ENCODE data around the gene PLPPR5.

DNA sequence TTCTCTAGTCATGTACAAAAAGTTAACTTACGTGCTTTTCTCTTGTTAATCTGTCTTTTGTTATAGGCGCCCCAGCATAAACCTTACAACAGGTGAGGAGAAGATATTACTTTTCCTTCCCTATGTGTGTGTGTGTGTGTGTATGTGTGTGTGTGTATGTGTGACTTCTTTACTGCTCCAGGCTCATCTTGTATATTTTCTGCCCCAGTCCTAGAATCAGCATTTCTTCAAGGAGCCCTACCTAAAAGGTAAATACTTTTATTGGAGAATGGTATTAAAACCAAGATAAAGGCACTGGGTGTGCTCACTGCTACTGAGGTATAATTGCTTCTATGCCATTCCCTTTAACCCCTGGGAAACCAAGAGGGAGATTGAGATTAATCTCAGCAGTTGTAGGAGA is 129.8 kb downstream of the PLPPR5 start:
- TF ChIP-seq, protein P1, sequence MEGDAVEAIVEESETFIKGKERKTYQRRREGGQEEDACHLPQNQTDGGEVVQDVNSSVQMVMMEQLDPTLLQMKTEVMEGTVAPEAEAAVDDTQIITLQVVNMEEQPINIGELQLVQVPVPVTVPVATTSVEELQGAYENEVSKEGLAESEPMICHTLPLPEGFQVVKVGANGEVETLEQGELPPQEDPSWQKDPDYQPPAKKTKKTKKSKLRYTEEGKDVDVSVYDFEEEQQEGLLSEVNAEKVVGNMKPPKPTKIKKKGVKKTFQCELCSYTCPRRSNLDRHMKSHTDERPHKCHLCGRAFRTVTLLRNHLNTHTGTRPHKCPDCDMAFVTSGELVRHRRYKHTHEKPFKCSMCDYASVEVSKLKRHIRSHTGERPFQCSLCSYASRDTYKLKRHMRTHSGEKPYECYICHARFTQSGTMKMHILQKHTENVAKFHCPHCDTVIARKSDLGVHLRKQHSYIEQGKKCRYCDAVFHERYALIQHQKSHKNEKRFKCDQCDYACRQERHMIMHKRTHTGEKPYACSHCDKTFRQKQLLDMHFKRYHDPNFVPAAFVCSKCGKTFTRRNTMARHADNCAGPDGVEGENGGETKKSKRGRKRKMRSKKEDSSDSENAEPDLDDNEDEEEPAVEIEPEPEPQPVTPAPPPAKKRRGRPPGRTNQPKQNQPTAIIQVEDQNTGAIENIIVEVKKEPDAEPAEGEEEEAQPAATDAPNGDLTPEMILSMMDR (IDR thresholded peaks at IDR 0.05 in 2 of 3, conservative IDR thresholded peaks at IDR 0.05 in 1 of 3; ENCODE audit: insufficient read depth in 2 of 3, low read depth in 1 of 3, low read length in 3 of 3), result no peak
- TF ChIP-seq MAX (CRISPR knock-in tag; IDR thresholded peaks at IDR 0.05), result no peak
- no peak for TF ChIP-seq ZNF232 (CRISPR knock-in tag; IDR thresholded peaks at IDR 0.05)
- TF ChIP-seq YY1 (IDR thresholded peaks at IDR 0.05; ENCODE audit: borderline replicate concordance in 1 of 3, control insufficient read depth in 1 of 3, extremely low read depth in 1 of 3, insufficient read depth in 3 of 3, insufficient read length in 1 of 3, insufficient replicate concordance in 2 of 3, low read depth in 1 of 3, low read length in 2 of 3), result no peak
- no peak for TF ChIP-seq SIN3A (IDR thresholded peaks at IDR 0.05; ENCODE audit: borderline replicate concordance in 2 of 2, control insufficient read depth in 1 of 2, low read depth in 2 of 2, low read length in 2 of 2)
- TF ChIP-seq ZFP30 (CRISPR knock-in tag; IDR thresholded peaks at IDR 0.05; ENCODE audit: borderline replicate concordance), result no peak
- TF ChIP-seq, protein P2, sequence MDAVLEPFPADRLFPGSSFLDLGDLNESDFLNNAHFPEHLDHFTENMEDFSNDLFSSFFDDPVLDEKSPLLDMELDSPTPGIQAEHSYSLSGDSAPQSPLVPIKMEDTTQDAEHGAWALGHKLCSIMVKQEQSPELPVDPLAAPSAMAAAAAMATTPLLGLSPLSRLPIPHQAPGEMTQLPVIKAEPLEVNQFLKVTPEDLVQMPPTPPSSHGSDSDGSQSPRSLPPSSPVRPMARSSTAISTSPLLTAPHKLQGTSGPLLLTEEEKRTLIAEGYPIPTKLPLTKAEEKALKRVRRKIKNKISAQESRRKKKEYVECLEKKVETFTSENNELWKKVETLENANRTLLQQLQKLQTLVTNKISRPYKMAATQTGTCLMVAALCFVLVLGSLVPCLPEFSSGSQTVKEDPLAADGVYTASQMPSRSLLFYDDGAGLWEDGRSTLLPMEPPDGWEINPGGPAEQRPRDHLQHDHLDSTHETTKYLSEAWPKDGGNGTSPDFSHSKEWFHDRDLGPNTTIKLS (IDR thresholded peaks at IDR 0.05; ENCODE audit: borderline replicate concordance, low read depth), result no peak
- TF ChIP-seq ZBTB7A (IDR thresholded peaks at IDR 0.05; ENCODE audit: borderline replicate concordance, control insufficient read depth, low read depth, low read length), result no peak
- TF ChIP-seq EP300 (IDR thresholded peaks at IDR 0.05; ENCODE audit: low read length), result no peak
- TF ChIP-seq KDM5B (IDR thresholded peaks at IDR 0.05; ENCODE audit: insufficient replicate concordance, low read depth, low read length), result no peak
- TF ChIP-seq TAF15 (IDR thresholded peaks at IDR 0.05; ENCODE audit: low read depth, low read length), result no peak
- TF ChIP-seq ERF (CRISPR knock-in tag; IDR thresholded peaks at IDR 0.05), result no peak
- TF ChIP-seq KDM2B (CRISPR knock-in tag; IDR thresholded peaks at IDR 0.05), result no peak
- TF ChIP-seq, protein P3, sequence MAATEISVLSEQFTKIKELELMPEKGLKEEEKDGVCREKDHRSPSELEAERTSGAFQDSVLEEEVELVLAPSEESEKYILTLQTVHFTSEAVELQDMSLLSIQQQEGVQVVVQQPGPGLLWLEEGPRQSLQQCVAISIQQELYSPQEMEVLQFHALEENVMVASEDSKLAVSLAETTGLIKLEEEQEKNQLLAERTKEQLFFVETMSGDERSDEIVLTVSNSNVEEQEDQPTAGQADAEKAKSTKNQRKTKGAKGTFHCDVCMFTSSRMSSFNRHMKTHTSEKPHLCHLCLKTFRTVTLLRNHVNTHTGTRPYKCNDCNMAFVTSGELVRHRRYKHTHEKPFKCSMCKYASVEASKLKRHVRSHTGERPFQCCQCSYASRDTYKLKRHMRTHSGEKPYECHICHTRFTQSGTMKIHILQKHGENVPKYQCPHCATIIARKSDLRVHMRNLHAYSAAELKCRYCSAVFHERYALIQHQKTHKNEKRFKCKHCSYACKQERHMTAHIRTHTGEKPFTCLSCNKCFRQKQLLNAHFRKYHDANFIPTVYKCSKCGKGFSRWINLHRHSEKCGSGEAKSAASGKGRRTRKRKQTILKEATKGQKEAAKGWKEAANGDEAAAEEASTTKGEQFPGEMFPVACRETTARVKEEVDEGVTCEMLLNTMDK (IDR thresholded peaks at IDR 0.05; ENCODE audit: borderline replicate concordance, insufficient read depth, low read depth, low read length, poor library complexity, severe bottlenecking), result no peak
